ENCODE data around the gene CGB2. TPM values are rescaled to one million over a fixed set of nuclear protein-coding genes. Genes with fewer than 3 reads are reported as not detected.
A peak's percentile ranks its signal among the peaks of the same experiment; 100 is the strongest.

The CGB2 gene
- total RNA-seq, 5 donors from 2014 or later (not counting 1 experiment from before 2014, with no cell fraction given) = not detected

- Histone ChIP-seq H3K27me3 (replicated peaks in 1 of 2; ENCODE audit: control insufficient read depth in 2 of 2, extremely low read depth in 1 of 2, insufficient read depth in 2 of 2, low read length in 1 of 2) (peaks cover 0 to 91% of the 10 kb centered on the region in 2 experiments), H3K9me3 (no peaks in the 10 kb centered on the region), H3K36me3 (ENCODE audit: control insufficient read depth in 2 of 2, extremely low read depth in 1 of 2, insufficient read depth in 1 of 2, low read length in 1 of 2) (no peaks in the 10 kb centered on the region), H3K4me3 (ENCODE audit: control insufficient read depth in 1 of 2, extremely low read depth in 1 of 2, low read length in 1 of 2) (no peak overlapping the region), H3K4me1 (ENCODE audit: control insufficient read depth in 1 of 2, extremely low read depth in 1 of 2, insufficient read depth in 2 of 2, low read length in 2 of 2) (peaks cover 5 to 29% of the 10 kb centered on the region in 2 experiments), H3K27ac (ENCODE audit: low read length) (no peak overlapping the region)
- Mint-ChIP-seq H3K4me1 (peaks cover 19 to 26% (median 20%) of the 10 kb centered on the region in 3 donors), H3K4me3 (no peak overlapping the region), H3K27me3 (peaks cover 26 to 62% of the 10 kb centered on the region in 2 donors), H3K36me3 (peaks cover 3% of the 10 kb centered on the region), H3K27ac (no peak overlapping the region), H3K9me3 (no peaks in the 10 kb centered on the region)
- CTCF ChIA-PET = no interaction called here
- WGBS (ENCODE audit: insufficient coverage) = 100% methylated on average over 2 of the region's 2 CpGs
- POLR2A ChIA-PET = no interaction called here
- ATAC-seq (replicated peaks in 1 of 4) = no peak
- DNase-seq = no peak
These were observed 29.3 kb downstream of the CGB2 start for GRCh38 chr19:49061000-49061399.

GRCh38 chr19:49061445-49061844 lies 29.8 kb downstream of the CGB2 start:
- no peak overlapping the region for H3K27ac ChIP-seq (ENCODE audit: low read length)
- Mint-ChIP-seq H3K4me1 (peaks cover 18 to 24% (median 20%) of the 10 kb centered on the region in 3 donors), H3K4me3 (no peak overlapping the region), H3K36me3 (peaks cover 3% of the 10 kb centered on the region), H3K27me3 (peaks cover 30 to 66% of the 10 kb centered on the region in 2 donors), H3K27ac (no peak overlapping the region), H3K9me3 (no peaks in the 10 kb centered on the region)
- 35% methylated on average over 20 of the region's 25 CpGs for WGBS (ENCODE audit: insufficient coverage)
- no peak overlapping the region for H3K4me3 ChIP-seq (ENCODE audit: control insufficient read depth in 1 of 2, extremely low read depth in 1 of 2, low read length in 1 of 2)
- no peak for ATAC-seq (replicated peaks in 1 of 4)
- no peaks in the 10 kb centered on the region for H3K36me3 ChIP-seq (ENCODE audit: control insufficient read depth in 2 of 2, extremely low read depth in 1 of 2, insufficient read depth in 1 of 2, low read length in 1 of 2)
- no peak for DNase-seq
- ChIA-PET CTCF (no interaction called here), POLR2A (no interaction called here)
- H3K9me3 ChIP-seq = no peaks in the 10 kb centered on the region
- H3K27me3 ChIP-seq (replicated peaks in 1 of 2; ENCODE audit: control insufficient read depth in 2 of 2, extremely low read depth in 1 of 2, insufficient read depth in 2 of 2, low read length in 1 of 2) = peaks cover 0 to 91% of the 10 kb centered on the region in 2 experiments
- peaks cover 5 to 24% of the 10 kb centered on the region in 2 experiments for H3K4me1 ChIP-seq (ENCODE audit: control insufficient read depth in 1 of 2, extremely low read depth in 1 of 2, insufficient read depth in 2 of 2, low read length in 2 of 2)

GRCh38 chr19:49064029-49064629 lies 32.4 kb downstream of the CGB2 start:
- ATAC-seq (replicated peaks in 1 of 4) (no peak), DNase-seq (no peak)
- Mint-ChIP-seq H3K4me1 (peaks cover 0 to 5% (median 3%) of the 10 kb centered on the region in 3 donors), H3K4me3 (peak overlapping the region in 1 of 3 donors; percentile 13), H3K27ac (no peak overlapping the region), H3K36me3 (peaks cover 3% of the 10 kb centered on the region), H3K27me3 (peaks cover 37 to 64% of the 10 kb centered on the region in 2 donors), H3K9me3 (no peaks in the 10 kb centered on the region)
- no peak overlapping the region for H3K4me3 ChIP-seq (ENCODE audit: control insufficient read depth in 1 of 2, extremely low read depth in 1 of 2, low read length in 1 of 2)
- no peaks in the 10 kb centered on the region for H3K36me3 ChIP-seq (ENCODE audit: control insufficient read depth in 2 of 2, extremely low read depth in 1 of 2, insufficient read depth in 1 of 2, low read length in 1 of 2)
- no peak overlapping the region for H3K27ac ChIP-seq (ENCODE audit: low read length)
- no peaks in the 10 kb centered on the region for H3K9me3 ChIP-seq
- CTCF ChIA-PET = no interaction called here
- WGBS (ENCODE audit: insufficient coverage) = 41% methylated on average over 4 of the region's 10 CpGs
- peaks cover 5 to 83% of the 10 kb centered on the region in 2 experiments for H3K27me3 ChIP-seq (replicated peaks in 1 of 2; ENCODE audit: control insufficient read depth in 2 of 2, extremely low read depth in 1 of 2, insufficient read depth in 2 of 2, low read length in 1 of 2)
- peaks cover 0 to 7% of the 10 kb centered on the region in 2 experiments for H3K4me1 ChIP-seq (ENCODE audit: control insufficient read depth in 1 of 2, extremely low read depth in 1 of 2, insufficient read depth in 2 of 2, low read length in 2 of 2)
- POLR2A ChIA-PET = interaction anchor here in 1 of 2 donors (0.6 kb wide), 1 partner anchor 138 kb away, joined by 6 read pairs; no protein-coding TSS in a partner anchor

- ChIA-PET CTCF (no interaction called here), POLR2A (interaction anchor here in 1 of 2 donors (0.6 kb wide), 1 partner anchor 137 kb away, joined by 6 read pairs; no protein-coding TSS in a partner anchor)
- no peaks in the 10 kb centered on the region for H3K9me3 ChIP-seq
- peaks cover 0 to 5% (median 3%) of the 10 kb centered on the region in 3 donors for H3K4me1 Mint-ChIP-seq
- H3K36me3 Mint-ChIP-seq = peaks cover 3% of the 10 kb centered on the region
- 7% methylated on average over 44 of the region's 53 CpGs for WGBS (ENCODE audit: insufficient coverage)
- ATAC-seq (replicated peaks in 1 of 4) (peak in 3 of 4 experiments; percentile 15 to 39 (median 19)), DNase-seq (no peak)
- no peak within 1 kb of the TSS for H3K27ac Mint-ChIP-seq
- no peak within 1 kb of the TSS for H3K4me3 ChIP-seq (ENCODE audit: control insufficient read depth in 1 of 2, extremely low read depth in 1 of 2, low read length in 1 of 2)
- peaks cover 44 to 64% of the 10 kb centered on the region in 2 donors for H3K27me3 Mint-ChIP-seq
- peak within 1 kb of the TSS in 1 of 3 donors; percentile 13 for H3K4me3 Mint-ChIP-seq
- H3K9me3 Mint-ChIP-seq = peaks cover 0 to 5% (median 0%) of the 10 kb centered on the region in 3 donors
- peaks cover 0 to 7% of the 10 kb centered on the region in 2 experiments for H3K4me1 ChIP-seq (ENCODE audit: control insufficient read depth in 1 of 2, extremely low read depth in 1 of 2, insufficient read depth in 2 of 2, low read length in 2 of 2)
- H3K27ac ChIP-seq (ENCODE audit: low read length) = no peak within 1 kb of the TSS
- no peaks in the 10 kb centered on the region for H3K36me3 ChIP-seq (ENCODE audit: control insufficient read depth in 2 of 2, extremely low read depth in 1 of 2, insufficient read depth in 1 of 2, low read length in 1 of 2)
- H3K27me3 ChIP-seq (replicated peaks in 1 of 2; ENCODE audit: control insufficient read depth in 2 of 2, extremely low read depth in 1 of 2, insufficient read depth in 2 of 2, low read length in 1 of 2) = peaks cover 7 to 83% of the 10 kb centered on the region in 2 experiments
These were observed 33.3 kb downstream of the CGB2 start, which contains the start of gene NTF4 for GRCh38 chr19:49064768-49065611. TSS of gene NTF4 (minus strand) at chr19:49064818. CDS start at chr19:49061997, 2,821 bp downstream.

- DNase-seq = no peak
- Histone ChIP-seq H3K36me3 (ENCODE audit: control insufficient read depth in 2 of 2, extremely low read depth in 1 of 2, insufficient read depth in 1 of 2, low read length in 1 of 2) (no peaks in the 10 kb centered on the region), H3K27me3 (replicated peaks in 1 of 2; ENCODE audit: control insufficient read depth in 2 of 2, extremely low read depth in 1 of 2, insufficient read depth in 2 of 2, low read length in 1 of 2) (peaks cover 7 to 89% of the 10 kb centered on the region in 2 experiments), H3K4me1 (ENCODE audit: control insufficient read depth in 1 of 2, extremely low read depth in 1 of 2, insufficient read depth in 2 of 2, low read length in 2 of 2) (peaks cover 0 to 7% of the 10 kb centered on the region in 2 experiments), H3K9me3 (no peaks in the 10 kb centered on the region), H3K4me3 (ENCODE audit: control insufficient read depth in 1 of 2, extremely low read depth in 1 of 2, low read length in 1 of 2) (no peak overlapping the region), H3K27ac (ENCODE audit: low read length) (no peak overlapping the region)
- Mint-ChIP-seq H3K27ac (no peak overlapping the region), H3K4me1 (peaks cover 0 to 9% (median 3%) of the 10 kb centered on the region in 3 donors), H3K9me3 (peaks cover 0 to 5% (median 0%) of the 10 kb centered on the region in 3 donors), H3K36me3 (no peaks in the 10 kb centered on the region), H3K27me3 (peaks cover 44 to 68% of the 10 kb centered on the region in 2 donors), H3K4me3 (no peak overlapping the region)
- POLR2A ChIA-PET = no interaction called here
- CTCF ChIA-PET = no interaction called here
- WGBS (ENCODE audit: insufficient coverage) = no CpG with 5 or more reads among the region's 13 CpGs
- ATAC-seq (replicated peaks in 1 of 4) = no peak
These were observed 34.3 kb downstream of the CGB2 start for GRCh38 chr19:49065905-49066512.

- H3K4me3 ChIP-seq (ENCODE audit: control insufficient read depth in 1 of 2, extremely low read depth in 1 of 2, low read length in 1 of 2) = no peak overlapping the region
- no peak overlapping the region for H3K27ac ChIP-seq (ENCODE audit: low read length)
- Mint-ChIP-seq H3K36me3 (no peaks in the 10 kb centered on the region), H3K27ac (no peak overlapping the region), H3K4me1 (peaks cover 1 to 11% (median 6%) of the 10 kb centered on the region in 3 donors), H3K27me3 (peaks cover 46 to 73% of the 10 kb centered on the region in 2 donors), H3K9me3 (peaks cover 0 to 5% (median 0%) of the 10 kb centered on the region in 3 donors), H3K4me3 (no peak overlapping the region)
- ChIA-PET POLR2A (no interaction called here), CTCF (interaction anchor here (0.6 to 0.7 kb wide), 2 partner anchors 9 to 155 kb away, joined by 3 to 4 read pairs; no protein-coding TSS in a partner anchor)
- 53% methylated on average over 3 of the region's 3 CpGs for WGBS (ENCODE audit: insufficient coverage)
- ATAC-seq (replicated peaks in 1 of 4) (no peak), DNase-seq (no peak)
- H3K36me3 ChIP-seq (ENCODE audit: control insufficient read depth in 2 of 2, extremely low read depth in 1 of 2, insufficient read depth in 1 of 2, low read length in 1 of 2) = no peaks in the 10 kb centered on the region
- H3K9me3 ChIP-seq = no peaks in the 10 kb centered on the region
- H3K27me3 ChIP-seq (replicated peaks in 1 of 2; ENCODE audit: control insufficient read depth in 2 of 2, extremely low read depth in 1 of 2, insufficient read depth in 2 of 2, low read length in 1 of 2) = peaks cover 7 to 81% of the 10 kb centered on the region in 2 experiments
- peaks cover 0 to 12% of the 10 kb centered on the region in 2 experiments for H3K4me1 ChIP-seq (ENCODE audit: control insufficient read depth in 1 of 2, extremely low read depth in 1 of 2, insufficient read depth in 2 of 2, low read length in 2 of 2)
These were observed 35.9 kb downstream of the CGB2 start for GRCh38 chr19:49067554-49067953.

Measured in T-cell (primary cell).